DMS153 treated with DMSO at 0.1 percent for 48 hours (cell line): Measurements from ENCODE around the gene CHST3.

Experiments
- DNase-seq: peaks from one replicate; lab custom pipeline; 2025; ENCODE audit not compliant: unreplicated experiment; lab: John Stamatoyannopoulos, UW

Gene CHST3

DNA sequence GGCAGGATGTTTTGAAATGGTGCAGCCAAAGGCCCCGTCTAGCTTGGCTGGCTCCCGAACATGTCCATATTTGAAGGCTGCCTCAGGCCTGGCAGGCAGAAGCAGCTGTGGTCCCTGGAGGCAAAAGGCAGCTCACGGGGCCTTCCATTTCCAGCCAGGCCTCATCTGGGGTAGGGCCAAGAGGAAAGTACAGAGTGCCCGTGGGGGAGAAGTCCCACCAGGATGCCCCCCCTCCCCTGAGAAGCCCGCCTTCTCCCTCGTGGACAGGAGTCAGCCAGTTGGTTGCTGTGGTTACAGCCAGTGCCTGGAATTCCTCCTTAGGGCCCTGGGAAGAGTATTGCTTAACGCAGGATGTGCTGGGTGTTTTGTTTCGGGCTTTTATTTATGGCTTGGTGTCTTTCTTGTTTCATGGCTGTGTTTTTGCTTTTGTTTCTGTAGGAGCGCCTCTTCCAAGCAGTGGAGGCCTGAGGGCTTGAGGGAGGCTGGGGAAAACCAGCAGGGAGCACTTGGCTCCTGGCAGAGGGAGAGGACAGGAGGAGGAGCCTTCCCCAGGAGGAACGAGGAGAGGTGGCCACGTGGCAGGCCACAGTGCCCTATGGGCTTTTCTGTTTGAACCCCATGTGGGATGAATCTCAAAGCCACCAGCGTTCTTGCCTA lies 45.4 kb downstream of the CHST3 start:
- no peak for DNase-seq

DNA sequence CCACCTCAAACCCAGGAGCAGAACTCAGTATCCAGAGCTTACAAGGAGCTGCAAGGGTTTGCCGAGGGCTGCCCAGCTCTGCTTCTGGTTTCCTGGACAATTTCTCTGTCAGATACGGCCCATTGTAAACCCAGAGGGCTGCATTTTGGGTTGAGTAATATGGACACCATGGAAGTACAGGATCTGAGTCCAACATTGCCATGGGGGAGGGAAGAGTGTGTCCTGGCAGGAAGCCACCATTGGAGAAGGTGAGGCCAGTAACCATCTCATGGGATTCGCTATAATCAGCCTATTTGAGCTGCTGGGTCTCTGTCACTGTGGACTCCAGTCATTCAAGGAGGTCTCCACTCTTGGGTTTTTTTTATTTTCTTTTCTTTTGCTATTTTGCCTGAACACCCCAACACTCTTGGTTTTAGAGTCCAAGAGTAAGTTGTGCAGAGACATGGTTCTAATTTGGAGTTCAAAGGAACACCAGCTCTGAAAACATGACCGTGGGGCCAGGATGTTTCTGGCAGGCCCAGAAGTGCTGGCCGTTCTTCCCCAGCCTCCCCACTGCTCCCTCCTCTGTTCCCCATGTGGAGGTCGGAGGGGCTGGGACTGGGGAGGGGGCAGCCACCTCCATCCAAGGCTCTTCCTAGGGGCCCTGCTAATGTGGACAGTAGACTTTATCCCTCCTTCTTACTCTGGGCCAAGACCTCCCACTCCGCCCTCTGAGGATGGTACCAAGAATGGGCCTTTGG lies 46.2 kb downstream of the CHST3 start:
- DNase-seq, result no peak

DNA sequence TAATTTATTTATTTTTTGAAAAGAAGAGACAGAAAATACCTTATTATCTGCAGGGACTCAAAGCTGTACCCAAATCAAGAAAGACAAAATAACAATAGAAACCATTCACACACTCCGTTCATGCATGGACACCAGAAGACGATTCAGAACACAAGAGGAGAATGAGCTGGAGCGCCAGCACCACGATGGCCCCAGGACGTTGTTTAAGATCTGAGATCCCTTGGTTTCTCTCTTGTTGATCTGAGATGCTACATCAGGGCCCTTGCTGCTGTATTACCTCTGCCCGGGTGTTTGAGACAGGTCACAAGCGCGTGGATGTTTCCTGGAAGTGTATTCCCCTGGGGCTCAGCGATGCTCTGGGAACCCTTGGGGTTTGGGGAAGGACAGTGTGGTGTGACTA lies 46.8 kb downstream of the CHST3 start:
- no peak for DNase-seq

DNA sequence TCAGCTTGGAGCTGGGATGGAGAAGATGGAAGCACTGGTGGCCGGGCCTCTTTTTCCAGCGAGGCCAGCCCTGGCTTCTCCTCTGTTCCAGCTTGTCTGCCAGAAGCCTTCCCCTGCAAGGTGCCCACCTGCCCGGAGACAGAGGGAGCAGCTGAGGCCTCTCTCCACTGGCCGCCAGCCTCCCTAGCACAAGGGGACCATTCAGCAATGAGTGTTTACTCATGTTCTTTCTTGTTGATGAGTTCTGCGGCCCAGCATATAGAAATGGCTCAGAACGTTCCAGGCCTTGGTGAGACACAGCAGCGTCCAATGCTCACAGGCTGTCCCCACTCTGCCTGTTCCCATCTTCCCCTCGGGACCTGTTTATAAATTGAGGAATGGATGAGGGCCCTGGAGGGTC lies 47.3 kb downstream of the CHST3 start:
- no peak for DNase-seq

DNA sequence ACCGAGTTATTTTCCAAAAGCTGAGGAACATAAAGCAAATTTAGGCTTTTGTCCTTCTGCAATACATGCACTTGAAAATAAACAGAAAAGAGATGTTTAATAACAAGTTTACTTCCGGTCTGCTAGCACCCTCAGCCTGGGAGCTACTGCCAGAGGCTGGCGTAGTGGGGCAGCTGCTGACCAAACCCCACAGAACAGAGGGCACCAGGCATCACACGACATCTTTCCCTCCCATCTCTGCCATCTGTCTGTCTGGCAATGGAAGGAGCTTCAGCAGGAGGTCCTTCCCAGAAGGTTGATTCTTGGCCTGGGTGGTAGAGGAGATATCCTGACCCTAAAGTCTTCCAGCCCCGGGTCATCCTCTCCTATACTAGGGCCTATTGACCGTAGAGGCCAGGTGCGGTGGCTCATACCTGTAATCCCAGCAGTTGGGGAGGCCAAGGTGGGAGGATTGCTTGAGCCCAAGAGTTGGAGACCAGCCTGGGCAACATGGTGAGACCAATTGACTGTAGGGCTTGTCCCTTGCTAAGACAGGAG lies 47.8 kb downstream of the CHST3 start:
- DNase-seq, result no peak

DNA sequence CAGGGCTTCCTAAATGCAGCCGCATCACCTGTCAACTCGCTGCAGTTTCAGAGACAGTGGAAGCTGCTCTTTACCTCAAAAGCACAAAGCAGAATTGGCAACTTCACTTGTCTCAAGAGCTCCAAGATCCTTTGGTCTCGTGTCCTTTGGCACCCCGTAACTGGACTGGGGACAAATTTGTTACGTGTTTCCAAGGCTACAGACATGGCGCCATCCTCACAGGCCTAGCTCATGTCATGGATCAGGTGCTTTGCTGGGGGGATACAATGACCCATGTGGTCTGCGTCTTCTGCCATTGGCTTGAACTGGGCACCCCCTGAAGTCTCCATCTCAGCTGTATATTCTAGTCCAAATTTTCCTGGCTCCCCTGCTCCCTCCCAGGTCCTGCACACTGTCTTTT lies 48.6 kb downstream of the CHST3 start:
- DNase-seq, result no peak

DNA sequence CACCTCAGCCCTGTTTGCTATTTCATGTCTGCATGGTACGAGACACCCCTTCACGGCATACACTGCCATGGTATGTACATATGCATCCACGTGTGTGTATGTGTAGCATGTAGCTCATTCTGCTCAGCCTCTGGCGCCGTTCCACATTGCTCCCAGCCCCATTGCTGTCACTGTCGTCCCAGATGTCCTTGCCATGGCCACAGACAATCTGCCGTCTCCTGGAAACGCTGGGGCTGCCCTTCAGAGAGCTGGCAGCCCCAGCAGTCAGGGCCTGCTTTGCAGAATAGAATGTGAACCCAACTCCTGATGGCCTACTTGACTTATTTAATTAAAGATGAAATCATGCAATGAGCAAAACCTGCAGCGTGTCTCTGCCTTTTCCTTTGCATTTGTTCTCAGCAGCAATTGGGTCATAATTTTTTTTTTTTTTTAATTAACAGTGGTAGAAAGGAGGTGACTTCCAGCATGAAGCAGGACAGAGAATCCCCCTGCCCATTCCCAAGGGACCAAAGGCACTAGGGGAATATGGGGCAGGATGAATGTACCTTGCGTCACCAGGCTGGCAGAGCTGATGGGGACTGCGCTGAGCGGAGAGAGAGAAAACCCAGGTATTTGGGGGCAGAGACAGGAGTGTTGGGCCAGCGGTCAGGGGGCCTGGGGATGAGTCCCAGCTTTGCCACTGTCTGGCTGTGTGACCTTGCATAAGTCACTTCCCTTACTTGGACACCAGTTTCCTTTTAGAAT lies 49.2 kb downstream of the CHST3 start:
- no peak for DNase-seq

DNA sequence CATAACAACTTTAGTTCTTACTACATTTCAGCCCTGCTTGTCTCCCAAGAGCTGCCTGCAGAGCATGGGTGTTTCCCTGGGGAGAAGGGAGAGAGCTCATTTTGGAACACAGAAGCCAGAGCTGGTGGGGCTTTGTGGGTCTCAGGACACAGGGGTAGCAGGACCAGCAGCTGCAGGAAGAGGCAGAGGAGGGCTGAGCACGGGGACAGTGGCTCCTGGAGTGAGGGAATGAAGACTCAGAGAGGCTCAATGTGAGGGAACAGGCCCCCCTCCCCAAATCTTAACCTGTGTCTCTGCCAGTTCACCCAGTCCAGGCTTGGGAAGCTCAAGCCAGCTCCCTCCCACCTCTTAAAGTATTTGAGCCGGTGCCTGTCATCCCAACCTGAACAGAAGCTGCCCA lies 50.0 kb downstream of the CHST3 start:
- no peak for DNase-seq

DNA sequence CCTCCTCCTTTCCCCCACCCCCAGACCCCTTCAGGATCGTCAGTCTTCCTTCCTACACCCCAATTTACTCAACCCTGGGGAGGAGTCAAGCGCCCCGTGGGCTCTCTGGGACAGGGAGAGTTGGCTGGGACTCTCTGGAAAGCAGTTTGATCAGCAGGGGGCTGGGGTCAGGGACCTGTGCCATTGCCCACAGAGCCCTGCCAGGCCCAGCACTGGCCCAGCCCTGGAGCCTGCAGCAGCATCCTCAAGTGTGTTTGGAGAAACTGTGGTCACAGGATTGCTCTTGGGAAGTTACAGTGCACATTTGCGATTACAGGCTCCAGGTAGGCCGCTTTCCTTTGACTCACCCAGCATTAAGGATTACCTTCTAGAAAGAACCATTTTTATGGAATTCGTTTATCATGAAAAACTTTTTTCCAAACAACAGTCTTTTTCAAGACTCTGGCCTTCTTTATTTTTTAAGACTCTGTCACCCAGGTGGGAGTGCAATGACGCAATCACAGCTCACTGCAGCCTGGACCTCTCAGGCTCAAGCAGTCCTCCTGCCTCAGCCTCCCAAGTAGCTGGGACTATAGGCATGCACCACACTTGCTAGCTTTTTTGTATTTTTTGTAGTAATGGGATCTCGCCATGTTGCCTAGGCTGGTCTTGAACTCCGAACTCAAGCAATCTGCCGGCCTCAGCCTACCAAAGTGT lies 50.7 kb downstream of the CHST3 start:
- no peak for DNase-seq

DNA sequence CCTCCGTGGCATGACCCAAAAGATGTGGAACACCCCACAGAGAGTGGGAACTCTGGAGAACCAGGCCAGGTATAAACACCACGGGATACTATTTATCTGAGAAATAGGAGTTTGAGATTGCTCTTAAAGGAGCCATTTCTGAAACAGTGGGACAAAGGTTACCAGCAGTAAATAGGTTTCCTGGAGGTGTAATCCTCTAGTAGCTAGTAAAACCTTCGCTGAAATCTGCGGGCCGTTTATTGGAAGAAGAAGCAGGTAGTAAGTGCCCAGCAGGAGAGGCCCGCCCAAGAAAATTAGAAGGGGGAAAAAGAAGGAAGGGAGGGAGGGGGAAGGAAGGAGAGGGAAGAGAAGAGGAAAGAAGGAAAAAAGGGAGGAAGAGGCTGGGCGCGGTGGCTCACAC lies 51.6 kb downstream of the CHST3 start:
- no peak for DNase-seq

DNA sequence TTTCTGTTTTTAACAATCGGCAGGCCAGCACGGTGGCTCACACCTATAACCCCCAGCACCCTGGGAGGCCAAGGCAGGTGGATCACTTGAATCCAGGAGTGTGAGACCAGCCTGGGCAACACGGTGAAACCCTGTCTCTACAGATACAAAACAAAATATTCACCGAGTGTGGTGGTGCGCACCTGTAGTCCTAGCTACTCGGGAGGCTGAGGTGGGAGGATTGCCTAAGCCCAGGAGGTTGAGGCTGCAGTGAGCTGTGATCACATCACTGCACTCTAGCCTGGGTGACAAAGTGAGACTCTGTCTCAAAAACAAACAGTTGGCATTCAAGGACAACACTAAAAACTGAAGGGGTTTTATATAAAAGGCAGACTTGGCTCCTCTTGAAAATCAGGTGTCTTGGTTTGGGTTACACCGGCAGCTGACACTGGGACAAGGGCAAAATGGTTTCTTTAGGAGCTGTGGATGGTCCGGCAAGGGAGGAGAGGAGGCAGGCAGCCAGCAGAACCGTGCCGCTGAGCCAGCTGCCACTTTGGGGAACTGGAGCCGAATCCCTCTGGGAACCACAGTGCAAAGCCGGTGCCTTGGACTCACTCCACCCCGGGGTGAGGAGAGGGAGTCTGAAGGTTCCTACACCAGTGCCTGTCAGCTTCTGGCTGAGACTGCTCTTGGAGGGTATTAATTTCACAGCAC lies 52.6 kb downstream of the CHST3 start:
- no peak for DNase-seq

DNA sequence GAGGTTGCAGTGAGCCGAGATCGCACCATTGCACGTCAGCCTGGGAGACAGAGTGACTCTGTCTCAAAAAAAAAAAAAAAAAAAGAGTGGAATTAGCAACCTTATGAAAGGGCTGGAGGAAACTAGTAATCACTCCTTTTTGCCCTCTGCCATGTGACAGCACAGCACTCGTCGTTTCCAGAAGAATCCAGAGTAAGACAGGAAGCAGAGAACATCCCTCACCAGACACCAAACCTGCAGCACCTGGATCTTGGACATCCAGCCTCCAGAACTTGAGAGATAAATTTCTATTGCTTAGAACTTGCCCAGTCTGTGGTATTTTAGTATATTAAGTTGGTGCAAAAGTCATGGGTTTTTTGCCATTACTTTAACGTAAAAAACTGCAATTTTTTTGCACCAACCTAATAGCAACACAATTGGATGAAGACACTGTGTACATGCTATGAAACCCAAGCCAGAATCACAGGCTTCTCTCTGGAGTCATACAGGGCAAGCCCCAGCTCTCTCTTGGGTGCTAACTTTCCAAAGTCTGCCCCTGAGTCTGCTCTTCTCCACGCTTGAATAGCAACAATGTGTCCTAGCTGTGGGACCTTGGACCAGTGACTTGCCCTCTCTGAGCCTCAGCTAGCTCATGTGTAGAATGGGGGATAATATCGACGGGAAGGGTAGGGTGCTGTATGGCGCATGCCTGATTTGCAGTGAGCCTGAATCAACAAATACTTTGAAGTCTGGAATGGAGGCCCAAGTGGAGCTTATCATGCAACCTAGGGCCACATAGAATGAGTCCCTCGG lies 55.1 kb downstream of the CHST3 start:
- no peak for DNase-seq

DNA sequence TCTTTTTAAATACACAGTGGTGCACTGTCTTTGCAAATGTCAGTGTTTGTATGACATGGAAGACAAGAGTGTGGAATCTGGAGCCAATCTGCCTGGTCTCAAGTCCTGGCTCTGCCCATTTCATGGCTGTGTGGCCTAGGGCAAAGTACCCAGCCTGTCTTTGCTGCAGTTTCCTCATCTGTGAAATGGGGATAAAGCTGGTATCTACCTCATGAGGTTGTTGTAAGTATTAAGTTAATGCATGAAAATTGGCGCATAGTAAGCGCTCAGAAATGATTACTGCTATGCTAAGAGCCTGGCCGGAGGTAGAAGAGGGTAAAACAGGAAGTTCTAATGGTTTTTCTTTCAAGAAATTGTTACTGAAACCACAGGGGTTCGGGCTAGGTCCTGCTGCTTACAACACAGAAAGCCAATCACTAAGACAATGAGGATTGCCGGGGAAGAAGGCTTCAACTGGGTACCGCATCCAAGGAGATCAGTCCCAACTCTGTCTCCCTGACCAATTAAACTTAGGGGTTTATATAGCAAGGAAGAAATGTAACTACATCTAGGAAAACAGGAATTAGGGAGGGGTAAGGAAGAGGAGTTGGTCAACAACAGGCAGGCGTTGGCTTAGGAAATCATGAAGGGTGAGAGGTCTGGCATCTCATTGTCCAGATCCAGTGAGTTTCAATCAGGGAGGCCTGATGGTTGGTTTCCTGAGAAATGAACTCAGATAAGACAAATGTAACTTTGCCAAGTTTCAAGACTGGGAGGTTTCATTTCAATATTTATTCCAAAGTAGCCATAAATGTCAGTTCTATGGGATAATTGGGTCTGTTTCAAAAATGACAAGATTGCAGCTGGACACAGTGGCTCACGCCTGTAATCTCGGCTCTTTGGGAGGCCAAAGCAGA lies 57.0 kb downstream of the CHST3 start:
- no peak for DNase-seq

DNA sequence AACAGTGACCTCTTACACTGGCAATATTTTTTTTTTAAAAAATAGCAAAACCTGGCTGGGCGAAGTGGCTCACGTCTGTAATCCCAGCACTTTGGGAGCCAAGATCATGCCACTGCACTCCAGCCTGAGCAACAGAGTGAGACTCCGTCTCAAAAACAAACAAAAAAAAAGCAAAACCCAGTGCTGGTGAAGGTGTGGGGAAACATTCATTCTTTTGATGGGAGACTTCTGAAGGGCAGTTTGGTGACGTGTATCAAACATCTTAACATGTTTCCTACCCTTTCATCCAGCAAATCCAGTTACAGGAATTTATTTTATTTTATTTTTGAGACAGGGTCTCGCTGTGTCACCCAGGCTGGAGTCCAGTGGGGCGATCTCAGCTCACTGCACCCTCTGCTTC lies 58.0 kb downstream of the CHST3 start:
- DNase-seq, result no peak

DNA sequence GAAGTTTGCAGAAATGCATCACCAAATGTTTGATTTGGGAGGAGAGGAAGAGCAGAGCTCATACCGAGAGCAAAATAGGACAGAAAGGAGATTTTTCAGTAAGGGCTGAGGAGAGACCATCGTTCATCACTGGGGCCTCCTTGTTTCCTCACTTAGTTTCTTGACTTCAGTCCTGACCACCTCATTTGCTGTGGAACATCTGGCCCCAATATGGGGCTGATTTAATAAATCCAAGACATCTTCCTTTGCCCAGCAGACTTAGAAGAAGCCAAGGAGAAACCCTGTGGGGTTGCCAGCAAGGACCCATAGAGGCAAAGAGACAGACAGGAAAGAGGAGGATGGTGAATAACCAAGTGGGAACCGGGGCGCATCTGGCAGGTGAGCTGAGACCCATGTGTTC lies 60.4 kb downstream of the CHST3 start:
- DNase-seq, result no peak

DNA sequence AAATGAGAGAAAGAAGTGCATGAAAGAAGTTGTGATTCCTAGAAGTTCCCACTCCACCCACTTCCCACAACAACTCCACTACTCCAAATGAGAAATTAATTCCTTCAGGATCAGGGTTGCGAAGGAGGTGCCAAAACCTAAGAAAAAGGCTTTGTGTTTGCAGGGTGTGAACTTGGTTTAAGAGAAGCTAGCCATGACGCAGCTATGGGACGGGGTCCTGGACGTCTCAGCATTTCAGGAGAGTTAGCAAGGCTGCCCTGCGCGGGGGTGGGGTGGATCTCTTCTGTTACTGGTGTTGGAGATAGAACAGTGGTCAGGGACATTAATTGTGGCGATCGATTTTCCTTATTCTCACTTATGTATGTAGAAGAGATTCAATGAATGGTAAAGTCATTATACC lies 61.2 kb downstream of the CHST3 start:
- DNase-seq, result no peak

DNA sequence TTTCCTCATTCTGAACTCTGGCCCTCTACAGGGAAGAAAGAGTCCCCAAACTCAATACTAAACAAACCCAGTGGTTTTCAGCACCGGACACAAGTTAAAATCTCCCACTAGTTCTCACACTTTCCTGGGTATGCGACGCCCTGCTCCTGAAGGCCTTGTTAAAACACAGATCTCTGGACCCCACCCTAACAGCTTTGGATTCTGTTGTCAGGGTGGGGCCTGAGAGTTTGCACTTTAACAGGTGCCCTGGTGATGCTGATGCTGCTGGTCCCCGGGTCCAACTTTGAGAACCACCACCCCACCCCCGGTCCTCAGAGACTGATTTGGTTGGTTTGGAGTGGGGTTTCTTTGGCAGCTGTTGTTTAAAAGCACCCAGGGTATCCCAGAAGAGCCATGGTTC lies 61.6 kb downstream of the CHST3 start:
- DNase-seq, result no peak

DNA sequence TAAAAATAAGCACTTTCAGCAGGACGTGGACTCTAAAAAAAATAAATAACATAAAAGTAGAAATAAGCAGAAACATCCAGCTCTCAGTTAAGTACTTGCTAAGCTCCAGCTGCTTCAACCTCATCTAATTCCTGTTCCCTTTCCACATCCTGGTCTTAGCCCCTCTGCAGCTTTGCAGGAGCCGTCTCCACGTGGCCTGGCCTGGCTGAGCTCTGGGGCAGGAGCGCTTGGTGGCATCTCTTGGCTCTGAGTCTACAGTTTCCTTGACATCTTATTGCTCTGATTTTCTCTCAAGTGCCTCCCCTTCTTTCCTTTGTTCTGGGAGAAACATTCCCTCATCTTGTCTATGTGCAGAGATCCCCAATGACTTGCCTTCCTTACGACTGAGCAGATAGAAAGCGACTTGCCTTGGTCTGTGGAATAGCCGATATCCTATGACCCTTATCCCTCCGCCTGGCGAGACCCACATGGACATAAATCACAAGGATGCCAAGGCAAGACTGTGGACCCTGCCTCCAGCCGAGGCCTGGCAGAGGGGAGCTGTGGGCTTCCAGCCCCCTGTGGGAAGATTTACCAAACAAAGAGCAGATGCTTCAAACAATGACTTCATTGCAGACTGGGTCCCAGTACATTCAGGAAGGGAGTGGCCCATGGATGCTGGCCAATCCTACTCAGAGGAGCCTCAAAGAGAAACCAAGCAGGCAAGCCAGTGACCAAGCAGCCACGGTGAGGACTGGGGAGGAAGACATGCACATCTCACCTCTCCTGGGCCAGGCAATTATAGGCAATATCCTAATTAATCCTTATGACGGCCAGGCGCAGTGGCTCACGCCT lies 62.3 kb downstream of the CHST3 start:
- DNase-seq, result no peak
